Stimulated activated CD4-positive, alpha-beta T cell treated with anti-CD3 and anti-CD28 coated beads, TNF-alpha, amount 100 ng/mL, for 4 hours (primary cell): Measurements from ENCODE around the gene COG3.

Experiments used
- DNase-seq, 3 experiments: peaks; one replicate each; pipeline ENCODE4 v3.0.0-alpha.2; 2020; ENCODE audit warnings: low read depth in 3 of 3

The COG3 gene

DNA sequence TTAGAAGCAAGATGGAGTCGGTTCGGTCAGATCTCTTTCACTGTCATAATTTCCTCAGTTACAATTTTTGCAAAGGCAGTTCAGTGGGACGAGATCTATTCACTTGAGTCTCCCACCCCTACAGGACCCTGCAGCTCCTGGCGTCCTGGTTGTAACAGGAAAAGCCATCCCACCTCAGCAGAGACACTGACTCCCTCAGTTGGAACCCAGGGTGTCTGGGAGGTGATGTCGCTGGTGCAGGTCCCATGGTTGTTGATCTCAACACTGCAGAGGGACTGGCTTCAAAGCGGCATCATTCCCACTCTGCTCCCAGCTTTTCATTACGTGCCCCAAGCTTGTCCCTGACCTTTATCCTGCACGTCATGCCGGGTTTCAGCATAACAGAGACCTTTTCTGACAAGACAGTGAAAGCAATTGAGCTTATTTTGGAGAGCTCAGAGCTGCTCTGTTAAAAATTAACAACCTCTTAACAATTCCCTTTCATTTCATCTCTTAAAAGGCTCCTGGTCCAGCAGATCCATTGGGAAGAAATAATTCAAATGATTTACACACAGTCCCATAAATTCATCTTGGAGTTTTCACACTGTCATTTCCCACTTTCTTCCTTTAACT, 17.6 kb upstream of the COG3 start:
- DNase-seq = no peak

GRCh38 chr13:45448965-45449559, 15.7 kb upstream of the COG3 start:
- no peak for DNase-seq

DNA sequence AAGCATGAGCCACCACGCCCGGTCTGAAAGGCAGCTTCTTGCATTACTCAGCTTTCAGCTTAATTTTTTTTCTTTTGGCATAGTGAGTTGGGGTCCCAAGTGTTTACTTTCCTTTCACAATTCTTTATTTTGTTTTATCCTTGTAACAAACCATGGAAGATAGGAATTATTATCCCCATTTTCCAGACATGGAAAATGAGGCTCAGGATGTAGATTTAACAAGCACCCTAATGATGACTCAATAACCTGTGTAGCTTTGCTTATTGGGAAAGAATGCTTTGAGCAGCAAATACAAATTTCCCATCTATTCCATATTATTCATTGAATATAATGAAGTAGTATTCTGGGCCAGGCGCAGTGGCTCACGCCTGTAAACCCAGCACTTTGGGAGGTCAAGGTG, 13.5 kb upstream of the COG3 start:
- no peak for DNase-seq

- DNase-seq = no peak
These were observed 10.5 kb upstream of the COG3 start for GRCh38 chr13:45454204-45454603.

- DNase-seq = no peak
These were observed 8.4 kb upstream of the COG3 start for GRCh38 chr13:45456196-45456972.

DNA sequence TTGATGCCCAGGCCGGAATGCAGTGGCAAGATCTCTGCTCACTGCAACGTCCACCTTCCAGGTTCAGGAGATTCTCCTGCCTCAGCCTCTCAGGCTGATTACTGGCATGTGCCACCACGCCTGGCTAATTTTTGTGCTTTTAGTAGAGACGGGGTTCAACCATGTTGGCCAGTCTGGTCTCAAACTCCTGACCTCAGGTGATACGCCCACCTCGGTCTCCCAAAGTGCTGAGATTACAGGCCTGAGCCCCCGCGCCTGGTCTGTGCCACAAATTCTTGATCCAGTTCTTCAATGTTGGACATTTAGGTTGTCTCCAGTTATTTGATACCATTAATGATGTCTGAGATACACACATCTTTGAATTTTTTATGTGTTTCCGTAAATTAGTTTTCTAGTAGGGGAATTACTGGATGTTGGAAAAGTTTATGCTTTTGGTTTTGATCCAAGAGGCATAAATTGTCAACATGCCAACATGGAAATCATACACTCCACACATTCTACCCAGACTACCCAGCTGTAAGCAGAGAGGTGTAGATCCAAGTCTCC, 525 bp upstream of the COG3 start:
- DNase-seq = no peak

DNA sequence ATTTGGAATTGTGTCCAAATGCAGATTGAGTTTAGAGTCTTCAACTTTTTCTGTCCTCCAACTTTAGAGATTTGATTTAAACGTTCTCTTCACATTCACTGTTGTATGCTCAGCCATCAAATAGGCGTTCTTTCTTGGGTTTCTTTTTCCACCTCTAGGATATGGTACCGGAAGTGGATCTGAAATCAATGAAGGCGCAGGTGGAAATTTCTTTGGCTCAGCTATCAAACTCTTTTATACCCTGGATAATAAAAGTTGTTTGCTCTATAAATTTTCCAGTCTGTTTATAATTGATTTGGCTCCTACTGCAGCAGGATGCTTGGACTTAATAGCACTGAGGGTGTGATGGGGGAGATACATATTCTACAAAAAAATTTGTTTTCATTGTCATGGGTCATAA, 1.6 kb downstream of the COG3 start:
- DNase-seq = no peak

GRCh38 chr13:45468635-45469034, 3.9 kb downstream of the COG3 start:
- no peak for DNase-seq

DNA sequence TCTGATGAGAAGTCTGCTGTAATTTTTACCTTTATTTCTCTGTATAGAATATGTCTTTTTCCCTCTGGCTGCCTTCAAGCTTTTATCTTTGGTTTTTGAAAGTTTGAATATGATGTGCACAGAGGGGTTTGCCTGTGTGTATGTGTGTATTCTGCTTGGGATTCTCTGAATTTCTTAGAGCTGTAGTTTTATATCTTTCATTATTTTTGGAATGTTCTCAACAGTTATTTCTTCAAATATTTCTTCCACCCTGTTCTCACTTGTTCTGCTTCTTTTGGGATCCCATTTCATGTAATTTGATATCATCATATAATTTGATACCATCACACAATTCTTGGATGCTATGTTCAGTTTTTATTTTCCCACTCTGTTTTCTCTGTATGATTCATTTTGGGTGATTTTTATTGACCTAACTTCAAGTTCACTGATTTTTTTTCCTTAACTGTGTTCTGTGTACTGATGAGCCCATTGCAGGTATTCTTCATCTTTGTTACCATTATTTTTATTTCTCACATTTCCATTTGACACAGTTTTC, 7.5 kb downstream of the COG3 start:
- DNase-seq = no peak

- DNase-seq = no peak
These were observed 8.9 kb downstream of the COG3 start for GRCh38 chr13:45473627-45474026.

DNA sequence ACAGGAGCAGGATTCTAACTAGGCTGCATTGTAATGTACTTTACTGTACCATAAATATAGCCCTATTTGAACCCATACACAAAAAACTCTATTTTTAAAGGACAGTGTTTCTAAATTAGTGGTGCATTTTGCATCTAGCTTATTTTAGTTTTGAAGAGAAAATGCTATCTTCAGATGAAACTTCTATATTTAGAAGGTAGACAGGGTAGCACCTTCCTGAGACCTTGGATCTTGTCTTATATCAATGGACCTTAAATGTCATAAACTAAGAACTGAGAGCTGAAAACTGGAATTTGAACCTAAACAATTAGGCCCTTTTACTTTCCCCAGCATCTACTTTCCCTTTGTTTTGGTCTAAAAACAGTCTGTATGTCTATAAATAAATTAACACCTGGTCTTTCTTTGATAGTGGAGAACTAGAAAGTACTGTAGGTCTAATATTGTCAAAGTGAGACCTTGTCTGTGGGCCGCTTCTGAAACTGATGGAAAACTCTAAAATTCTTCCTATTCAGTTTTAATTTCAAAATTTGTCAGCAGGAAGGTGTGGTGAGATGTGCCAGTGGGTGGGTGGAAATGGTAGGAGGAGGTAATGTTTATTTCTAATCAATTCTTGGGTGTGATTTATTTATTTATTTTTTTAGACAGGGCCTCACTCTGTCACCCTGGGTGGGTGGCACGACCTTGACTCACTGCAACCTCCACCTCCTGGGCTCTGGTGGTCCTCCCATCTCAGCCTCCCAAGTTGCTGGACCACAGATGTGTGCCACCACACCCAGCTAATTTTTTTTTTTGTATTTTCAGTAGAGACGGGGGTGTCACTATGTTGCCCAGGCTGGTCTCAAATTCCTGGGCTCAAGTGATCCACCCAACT, 10.1 kb downstream of the COG3 start:
- no peak for DNase-seq

GRCh38 chr13:45479661-45480060, 14.9 kb downstream of the COG3 start:
- DNase-seq = no peak

GRCh38 chr13:45481688-45482087, 16.9 kb downstream of the COG3 start:
- no peak for DNase-seq

GRCh38 chr13:45482571-45483173, 17.9 kb downstream of the COG3 start:
- DNase-seq = no peak

GRCh38 chr13:45487604-45488003, 22.9 kb downstream of the COG3 start:
- DNase-seq = no peak

- DNase-seq = no peak
These were observed 25.3 kb downstream of the COG3 start for GRCh38 chr13:45490068-45490467.

- no peak for DNase-seq
These were observed 27.8 kb downstream of the COG3 start for GRCh38 chr13:45492538-45492937.

DNA sequence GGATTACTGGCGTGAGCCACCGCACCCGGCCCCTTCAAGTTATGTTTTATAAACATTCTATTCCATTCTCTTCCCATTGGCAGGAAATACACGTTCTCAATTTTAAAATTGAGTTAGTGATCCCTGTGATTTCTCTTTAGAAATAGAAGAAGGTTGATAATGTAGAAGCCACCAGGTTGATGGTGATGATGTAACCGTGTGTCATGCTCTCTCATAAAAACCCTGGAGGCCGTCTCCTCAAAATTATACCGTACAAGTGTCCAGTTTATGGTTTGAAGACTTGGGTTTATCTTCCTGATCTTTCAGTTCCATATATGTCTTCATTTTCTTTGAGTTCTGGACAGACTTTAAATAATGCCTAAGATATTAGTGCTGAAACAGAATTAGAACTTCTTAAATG, 32.2 kb downstream of the COG3 start:
- no peak for DNase-seq

DNA sequence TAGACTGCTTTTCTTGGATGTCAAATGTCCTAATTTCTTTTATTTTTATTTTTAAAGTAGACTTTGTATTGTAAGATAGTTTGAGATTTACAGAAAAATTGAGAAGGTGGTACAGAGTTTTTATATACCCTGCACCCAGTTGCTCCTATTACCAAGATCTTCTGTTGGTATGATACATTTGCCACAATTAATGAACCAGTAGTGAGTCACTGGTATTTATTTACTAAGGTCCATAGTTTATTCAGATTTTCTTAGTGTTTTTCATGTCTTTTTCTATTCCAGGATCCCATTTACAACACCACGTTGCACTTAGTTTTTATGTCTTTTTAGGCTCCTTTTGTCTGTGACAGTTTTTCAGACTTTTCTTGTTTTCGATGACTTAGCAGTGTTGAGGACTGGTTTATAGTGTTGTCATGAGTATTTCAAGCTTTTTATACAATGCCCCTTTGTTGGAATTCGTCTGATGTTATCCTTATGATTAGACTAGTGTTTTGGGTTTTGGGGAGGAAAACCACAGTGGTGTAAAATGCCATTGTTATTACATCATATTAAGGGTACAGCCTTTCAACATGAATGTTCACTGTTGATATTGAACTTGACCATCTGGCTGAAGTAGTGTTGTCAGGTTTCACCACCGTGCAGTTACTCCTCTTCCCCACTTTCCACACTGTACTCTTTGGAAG, 35.9 kb downstream of the COG3 start:
- no peak for DNase-seq

GRCh38 chr13:45501175-45501526, 36.4 kb downstream of the COG3 start:
- DNase-seq = no peak

GRCh38 chr13:45503658-45504057, 38.9 kb downstream of the COG3 start:
- no peak for DNase-seq
